Ovary (tissue), 3 donors: ENCODE data around the gene RPL41.

Experiments used
- EP300 ChIP-seq: sonication (generic); formaldehyde crosslinking; IDR thresholded peaks from one replicate; pipeline ENCODE4 v1.6.1; 2017; ENCODE audit warnings: antibody characterized with exemption
- POLR2A ChIP-seq: fragments of 450-650 bp; IDR thresholded peaks from one replicate; pipeline ENCODE4 v1.6.1; 2017; ENCODE audit warnings: antibody characterized with exemption, mild to moderate bottlenecking, moderate library complexity
- TF ChIP-seq, protein P1 (sequence below), 3 donors: fragments of 450-650 bp in 2 of 3; fragments of 200-600 bp in 1 of 3; IDR thresholded peaks; one replicate each; pipeline versions ENCODE4 v1.5.1 to v1.8.0; 2016 to 2022; ENCODE audit warnings: antibody characterized with exemption in 3 of 3, mild to moderate bottlenecking in 1 of 3
- donor health status: DM: no; HTN: no; CAD: no.

DNA sequence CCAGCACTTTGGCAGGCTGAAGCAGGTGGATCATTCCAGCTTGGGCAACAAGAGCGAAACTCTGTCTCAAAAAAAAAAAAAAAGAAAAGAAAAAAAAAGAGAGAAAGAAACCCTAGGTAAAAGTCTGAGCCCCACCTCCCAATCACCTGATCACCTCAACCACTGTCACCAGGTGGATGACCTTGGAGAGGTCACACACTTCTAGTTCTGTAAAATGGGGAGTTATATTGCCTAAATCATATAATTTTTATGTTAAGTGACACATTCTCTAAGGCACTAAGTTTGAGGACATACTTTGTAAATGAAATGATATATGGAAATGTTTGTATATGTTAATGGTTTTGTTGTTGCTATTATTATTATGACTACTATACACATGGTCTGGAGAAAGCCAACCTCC, 38.0 kb upstream of the RPL41 start:
- TF ChIP-seq, protein P1, sequence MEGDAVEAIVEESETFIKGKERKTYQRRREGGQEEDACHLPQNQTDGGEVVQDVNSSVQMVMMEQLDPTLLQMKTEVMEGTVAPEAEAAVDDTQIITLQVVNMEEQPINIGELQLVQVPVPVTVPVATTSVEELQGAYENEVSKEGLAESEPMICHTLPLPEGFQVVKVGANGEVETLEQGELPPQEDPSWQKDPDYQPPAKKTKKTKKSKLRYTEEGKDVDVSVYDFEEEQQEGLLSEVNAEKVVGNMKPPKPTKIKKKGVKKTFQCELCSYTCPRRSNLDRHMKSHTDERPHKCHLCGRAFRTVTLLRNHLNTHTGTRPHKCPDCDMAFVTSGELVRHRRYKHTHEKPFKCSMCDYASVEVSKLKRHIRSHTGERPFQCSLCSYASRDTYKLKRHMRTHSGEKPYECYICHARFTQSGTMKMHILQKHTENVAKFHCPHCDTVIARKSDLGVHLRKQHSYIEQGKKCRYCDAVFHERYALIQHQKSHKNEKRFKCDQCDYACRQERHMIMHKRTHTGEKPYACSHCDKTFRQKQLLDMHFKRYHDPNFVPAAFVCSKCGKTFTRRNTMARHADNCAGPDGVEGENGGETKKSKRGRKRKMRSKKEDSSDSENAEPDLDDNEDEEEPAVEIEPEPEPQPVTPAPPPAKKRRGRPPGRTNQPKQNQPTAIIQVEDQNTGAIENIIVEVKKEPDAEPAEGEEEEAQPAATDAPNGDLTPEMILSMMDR (IDR thresholded peaks at IDR 0.05) = no peak
- TF ChIP-seq EP300 (no peak), POLR2A (no peak)
